GM19351 (cell line): ENCODE results near the gene CD6.

ENCODE experiments used
- ATAC-seq: cut with Tn5 transposase; IDR thresholded peaks from one replicate; pipeline ENCODE4 v1.9.1; 2021; ENCODE audit warnings: mild to moderate bottlenecking, moderate library complexity; ENCODE audit not compliant: unreplicated experiment

CD6 gene

GRCh38 chr11:60982184-60982583 is 10.7 kb downstream of the CD6 start:
- ATAC-seq: no peak

- ATAC-seq: no peak
Measured at GRCh38 chr11:60984149-60984548, 12.7 kb downstream of the CD6 start.

- no peak for ATAC-seq
Measured at GRCh38 chr11:60984636-60985035, 13.2 kb downstream of the CD6 start.

GRCh38 chr11:60985501-60985900 is 14.0 kb downstream of the CD6 start:
- no peak for ATAC-seq

- no peak for ATAC-seq
Measured at GRCh38 chr11:60985991-60986915, 14.8 kb downstream of the CD6 start.

GRCh38 chr11:60987577-60988277 is 16.2 kb downstream of the CD6 start:
- no peak for ATAC-seq

GRCh38 chr11:60988658-60989057 is 17.2 kb downstream of the CD6 start:
- ATAC-seq: no peak

GRCh38 chr11:60989093-60989650 is 17.7 kb downstream of the CD6 start:
- ATAC-seq: no peak

- ATAC-seq: no peak
Measured at GRCh38 chr11:60991457-60991856, 20.0 kb downstream of the CD6 start.

GRCh38 chr11:60992842-60993409 is 21.4 kb downstream of the CD6 start:
- ATAC-seq: no peak

- ATAC-seq: no peak
Measured at GRCh38 chr11:60993615-60994014, 22.1 kb downstream of the CD6 start.

- no peak for ATAC-seq
Measured at GRCh38 chr11:60994541-60995080, 23.1 kb downstream of the CD6 start.

GRCh38 chr11:60995798-60996197 is 24.3 kb downstream of the CD6 start:
- ATAC-seq: no peak

- ATAC-seq: no peak
Measured at GRCh38 chr11:60996381-60997138, 25.1 kb downstream of the CD6 start.

GRCh38 chr11:61000426-61000825 is 28.9 kb downstream of the CD6 start:
- no peak for ATAC-seq

GRCh38 chr11:61001931-61002330 is 30.5 kb downstream of the CD6 start:
- ATAC-seq: no peak

- ATAC-seq: no peak
Measured at GRCh38 chr11:61002598-61002997, 31.1 kb downstream of the CD6 start.

- ATAC-seq: no peak
Measured at GRCh38 chr11:61004180-61004611, 32.7 kb downstream of the CD6 start.

- no peak for ATAC-seq
Measured at GRCh38 chr11:61004761-61005181, 33.3 kb downstream of the CD6 start.

GRCh38 chr11:61007383-61007955 is 36.0 kb downstream of the CD6 start:
- no peak for ATAC-seq
